OCI-M2 (cell line): ENCODE data around the gene FSIP1.
"Not testable (repeated sequence)": the region's sequence is repeated elsewhere in the genome, so short reads cannot be mapped to it uniquely, and the experiment has no call there.

ENCODE experiments used
- DNase-seq: peaks from one replicate; lab custom pipeline; 2025; ENCODE audit not compliant: unreplicated experiment; lab: John Stamatoyannopoulos, UW

FSIP1 gene

DNA sequence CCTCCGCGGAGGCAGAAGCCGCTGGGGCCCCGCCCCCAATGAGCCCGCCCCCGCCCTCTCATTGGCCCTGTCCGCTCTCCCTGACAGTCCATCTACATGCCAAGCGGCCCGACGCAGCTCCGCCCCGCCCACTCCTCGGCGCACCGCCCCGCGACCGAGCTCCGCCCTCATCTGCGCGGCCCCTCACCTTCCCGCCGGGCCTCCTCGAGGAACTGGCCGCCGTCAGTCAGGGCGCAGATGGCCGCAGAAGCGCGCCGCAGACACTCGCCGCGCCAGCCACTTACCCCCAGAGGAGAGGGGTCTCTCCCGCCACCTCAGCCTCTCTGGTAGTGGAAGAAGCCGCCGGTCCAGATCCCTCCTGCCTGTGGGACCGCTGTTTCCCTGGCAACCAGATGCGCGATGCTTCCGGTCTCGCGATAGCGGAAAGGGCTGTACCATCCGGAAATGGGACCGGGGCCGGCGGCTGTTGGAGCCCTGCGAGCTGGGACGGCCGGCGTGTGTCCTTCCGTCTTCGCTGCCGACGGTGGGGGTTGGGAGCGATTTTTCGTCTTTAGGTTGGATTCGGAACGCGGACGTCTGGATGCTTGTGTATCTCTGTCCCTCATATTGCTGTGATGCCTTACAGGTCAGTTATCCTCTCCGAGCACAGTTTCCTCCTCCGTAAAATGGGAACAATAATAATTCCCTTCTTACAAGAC is at the start of gene FSIP1:
Gene FSIP1, minus strand, starts transcription at position 401 of the 698 bp plus-strand sequence. CDS start 6,317 bp downstream, outside the sequence.
- peak; percentile 47 for DNase-seq

DNA sequence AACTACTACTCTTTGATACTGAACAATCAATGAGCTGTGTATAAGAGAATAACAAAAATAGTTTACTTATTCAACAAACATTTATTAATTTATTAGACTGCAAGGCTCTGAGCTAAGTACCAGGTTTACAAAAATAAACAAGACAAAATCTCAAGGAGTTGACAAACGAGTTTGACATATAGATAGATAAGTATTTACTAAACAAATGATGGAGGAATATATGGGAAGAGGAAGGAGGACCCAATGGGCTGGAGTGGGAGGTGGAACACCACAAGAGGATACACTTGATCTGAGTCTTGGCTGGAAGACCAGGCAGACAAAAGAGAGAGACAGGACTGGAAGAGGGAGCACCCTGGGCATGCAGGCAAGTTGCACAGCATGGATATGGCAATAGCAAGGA is 47.5 kb upstream of the FSIP1 start:
- DNase-seq = no peak

DNA sequence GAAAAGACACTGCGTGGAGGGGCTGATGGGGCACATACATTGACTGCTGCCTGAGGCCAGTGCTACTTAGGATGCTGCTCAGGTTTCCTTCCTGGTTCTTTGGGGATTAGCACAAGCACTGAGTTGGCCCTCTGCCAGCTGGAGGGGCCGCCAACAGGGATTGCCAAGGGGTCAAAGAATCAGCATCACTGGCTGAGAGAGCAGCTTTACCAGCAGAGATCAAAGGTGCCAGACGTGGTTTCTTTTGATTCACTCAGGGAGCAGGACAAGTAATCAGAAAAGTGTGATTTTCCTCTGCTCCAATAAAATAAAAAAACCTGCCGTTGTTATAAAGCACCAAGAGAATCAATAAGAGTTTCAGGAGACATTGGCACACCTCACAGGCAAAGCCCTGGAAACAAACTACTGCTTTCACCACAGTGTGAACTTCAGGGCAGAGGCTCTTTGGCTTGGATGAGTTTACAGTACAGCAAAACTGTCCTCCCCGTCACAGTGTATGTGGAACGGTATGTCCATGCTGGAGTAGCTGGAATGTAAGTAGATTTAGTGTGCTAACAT is 45.8 kb upstream of the FSIP1 start:
- no peak for DNase-seq

DNA sequence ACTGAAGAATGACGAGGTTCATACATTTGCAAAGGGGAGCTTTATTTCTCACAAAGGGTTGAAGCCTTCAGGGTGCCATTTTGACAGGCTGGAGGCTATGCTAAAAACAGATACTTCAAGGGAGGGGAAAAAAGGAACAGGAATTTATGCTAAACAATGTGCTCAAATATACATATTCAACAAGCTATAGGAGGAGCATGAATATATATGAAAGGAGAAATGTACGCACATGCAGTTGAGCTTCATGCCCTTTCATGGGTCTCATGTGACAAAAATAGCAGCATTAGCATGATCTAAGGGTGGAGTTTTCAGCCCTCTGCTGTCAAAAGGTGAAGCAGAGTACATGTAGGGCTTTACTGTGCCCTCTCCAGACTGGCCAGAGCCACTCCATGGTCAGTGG is 44.3 kb upstream of the FSIP1 start:
- no peak for DNase-seq

DNA sequence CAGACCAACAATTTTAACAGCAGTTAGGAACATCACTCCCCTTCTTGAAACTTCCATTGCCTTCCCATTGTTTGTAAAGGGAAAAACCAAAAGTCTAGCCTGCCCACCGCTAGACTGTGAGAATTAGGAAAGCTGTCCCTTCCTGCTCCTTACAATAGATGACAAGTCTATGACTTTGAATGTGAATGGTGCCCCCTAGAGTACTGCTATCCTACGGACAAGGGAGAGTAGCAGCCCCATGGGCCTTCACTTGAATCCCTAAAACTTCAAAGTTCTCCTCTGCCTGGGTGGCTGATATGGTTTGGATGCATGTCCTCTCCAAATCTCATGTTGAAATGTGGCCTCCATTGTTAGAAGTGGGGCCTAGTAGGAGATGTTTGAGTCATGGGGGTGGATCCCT is 41.0 kb upstream of the FSIP1 start:
- no peak for DNase-seq

DNA sequence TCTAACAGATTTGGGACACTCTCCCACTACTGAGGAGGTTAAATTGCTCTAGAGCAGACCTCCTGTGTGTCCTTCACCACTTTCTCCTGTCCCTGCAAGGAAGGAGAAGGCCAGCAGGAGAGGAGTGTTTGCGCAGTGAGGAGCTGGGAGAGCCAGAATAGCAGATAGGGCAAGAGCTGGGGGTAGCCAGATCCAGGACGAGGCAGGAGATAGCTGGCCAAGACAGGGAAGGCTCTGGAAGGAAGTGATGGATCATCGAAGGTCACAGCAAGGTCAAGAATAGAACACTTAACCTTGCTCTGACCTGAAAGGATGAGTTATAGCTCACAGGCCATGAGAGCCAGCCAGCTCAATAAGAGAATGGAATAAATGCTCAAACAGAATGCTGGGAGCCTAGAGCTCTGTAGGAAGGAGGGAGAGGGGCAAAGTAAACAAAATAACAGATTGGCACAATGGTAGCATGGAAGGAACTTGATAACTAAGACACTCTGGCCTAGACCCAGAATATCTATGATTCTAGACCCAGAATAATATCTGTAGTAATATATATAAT is 37.5 kb upstream of the FSIP1 start:
- no peak for DNase-seq

DNA sequence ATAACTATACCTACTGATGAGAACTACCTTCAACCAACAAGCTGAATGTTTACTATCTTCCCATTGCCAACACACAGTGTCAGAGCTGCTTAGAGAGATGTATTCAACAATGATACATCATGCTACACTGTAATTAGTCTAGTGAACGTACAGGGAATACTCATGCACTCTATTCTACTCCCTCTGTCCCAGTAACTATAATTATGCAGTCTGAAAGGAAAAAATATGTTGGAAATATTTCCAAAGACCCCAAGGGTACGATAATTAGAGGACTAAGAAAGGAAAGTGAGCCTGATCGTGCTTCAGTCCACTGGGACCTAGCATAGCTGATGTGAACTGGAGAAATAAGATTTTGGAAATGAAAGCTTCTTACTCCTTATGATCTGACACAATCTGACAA is 36.9 kb upstream of the FSIP1 start:
- DNase-seq = no peak

DNA sequence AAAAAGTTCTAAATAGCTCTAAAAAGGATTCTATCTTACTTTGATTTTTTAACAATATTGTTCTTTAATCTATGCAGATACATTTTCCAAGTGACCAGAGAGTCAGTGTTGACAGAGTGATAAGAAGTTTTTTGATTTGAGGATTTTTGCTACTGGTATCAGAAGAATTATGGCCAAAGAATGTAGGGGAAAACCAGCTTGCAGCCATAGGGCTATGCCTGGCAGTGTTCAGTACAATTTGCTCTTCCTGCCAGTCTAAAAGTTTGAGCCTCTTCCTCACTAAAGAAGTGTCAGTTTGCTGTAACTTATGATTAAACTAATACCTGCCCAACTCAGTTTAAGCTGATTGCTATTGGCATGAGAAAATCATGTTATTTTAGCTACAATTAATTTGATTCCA is 35.3 kb upstream of the FSIP1 start:
- no peak for DNase-seq

DNA sequence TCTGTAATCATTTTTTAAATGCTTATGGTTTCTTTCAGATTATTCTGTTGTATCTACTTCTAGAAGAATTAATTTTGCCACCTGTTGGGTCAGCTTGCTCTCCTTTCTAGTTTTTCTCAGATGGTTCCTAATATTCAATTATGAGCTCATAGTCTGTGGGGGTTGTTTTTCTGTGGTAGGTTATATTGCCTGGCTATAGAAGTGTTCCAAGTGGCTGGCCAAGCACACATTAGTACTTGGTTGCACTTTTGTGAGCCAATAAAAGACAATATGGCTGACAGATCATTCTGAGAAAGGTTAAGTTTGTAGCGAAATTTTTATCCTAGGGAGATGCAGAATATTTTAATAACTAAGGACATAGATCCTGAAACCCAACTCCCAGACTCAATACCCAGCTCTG is 31.8 kb upstream of the FSIP1 start:
- no peak for DNase-seq

DNA sequence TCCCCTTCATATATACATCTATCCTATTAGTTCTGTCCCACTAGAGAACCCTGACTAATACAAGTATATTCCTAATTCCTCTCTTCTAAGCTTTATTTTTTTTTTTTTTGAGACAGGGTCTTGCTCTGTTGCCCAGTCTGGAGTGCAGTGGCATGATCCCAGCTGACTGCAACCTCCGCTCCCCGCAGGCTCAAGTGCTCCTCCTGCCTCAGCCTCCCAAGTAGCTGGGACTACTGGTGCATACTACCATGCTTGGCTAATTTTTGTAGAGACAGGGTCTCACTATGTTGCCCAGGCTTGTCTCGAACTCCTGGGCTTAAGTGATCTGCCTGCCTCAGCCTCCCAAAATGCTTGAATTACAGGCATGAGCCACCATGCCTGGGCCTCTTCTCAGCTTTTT is 30.0 kb upstream of the FSIP1 start:
- DNase-seq = not testable (repeated sequence)

DNA sequence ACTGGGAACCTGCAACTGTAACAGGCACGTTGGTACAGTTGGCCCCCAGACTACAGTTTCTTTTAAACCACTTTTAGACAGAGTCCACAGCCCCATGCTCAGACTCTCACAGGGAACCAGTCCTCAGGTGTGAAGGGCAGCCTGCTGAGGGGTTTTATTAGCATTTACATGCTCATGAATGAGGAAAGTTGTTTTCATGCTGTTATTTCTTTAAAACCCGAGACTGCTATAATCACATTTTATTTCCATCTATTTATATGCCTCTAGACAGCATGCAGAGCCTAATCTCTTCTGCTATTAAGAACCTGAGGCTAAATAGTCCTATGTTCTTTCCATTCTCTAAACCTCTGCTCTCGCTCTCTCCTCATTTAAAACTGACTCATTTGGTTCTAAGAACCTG is 26.3 kb upstream of the FSIP1 start:
- no peak for DNase-seq

DNA sequence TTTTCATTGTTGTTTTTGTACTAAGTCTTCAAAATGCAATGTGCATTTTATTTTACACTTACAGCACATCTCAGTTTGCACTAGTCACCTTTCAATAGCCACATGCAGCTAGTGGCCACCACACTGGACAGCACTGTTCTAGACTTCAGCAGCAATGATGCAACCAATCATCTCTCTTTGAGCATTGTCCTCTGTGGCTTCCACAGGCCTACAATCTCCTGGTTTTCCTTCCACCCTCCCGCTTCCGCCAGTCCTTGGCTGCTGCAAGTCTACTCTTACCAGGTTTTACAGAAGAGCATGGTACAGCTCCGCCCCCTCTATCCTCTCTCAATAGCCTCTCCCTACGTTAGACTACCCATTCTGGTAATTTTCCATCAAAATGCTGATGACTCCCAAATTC is 25.1 kb upstream of the FSIP1 start:
- no peak for DNase-seq

DNA sequence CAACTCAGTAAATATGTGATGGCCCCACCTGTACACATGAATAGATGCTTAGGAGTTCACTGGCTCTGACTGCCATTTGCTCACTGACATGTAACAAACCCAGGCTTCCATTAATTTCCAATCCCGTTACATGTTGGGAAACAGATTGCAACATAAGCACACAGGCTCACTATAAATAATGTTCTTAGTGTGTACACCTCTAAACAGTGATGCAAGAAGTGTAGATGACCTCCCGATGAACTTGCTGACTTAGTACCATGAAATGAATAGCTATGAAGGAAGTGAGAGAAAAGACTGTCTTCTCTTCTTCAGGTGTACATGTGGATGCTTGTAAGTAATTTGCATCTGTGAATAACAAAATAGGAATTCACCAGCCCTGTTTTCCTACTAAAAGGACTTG is 21.4 kb upstream of the FSIP1 start:
- DNase-seq = no peak

DNA sequence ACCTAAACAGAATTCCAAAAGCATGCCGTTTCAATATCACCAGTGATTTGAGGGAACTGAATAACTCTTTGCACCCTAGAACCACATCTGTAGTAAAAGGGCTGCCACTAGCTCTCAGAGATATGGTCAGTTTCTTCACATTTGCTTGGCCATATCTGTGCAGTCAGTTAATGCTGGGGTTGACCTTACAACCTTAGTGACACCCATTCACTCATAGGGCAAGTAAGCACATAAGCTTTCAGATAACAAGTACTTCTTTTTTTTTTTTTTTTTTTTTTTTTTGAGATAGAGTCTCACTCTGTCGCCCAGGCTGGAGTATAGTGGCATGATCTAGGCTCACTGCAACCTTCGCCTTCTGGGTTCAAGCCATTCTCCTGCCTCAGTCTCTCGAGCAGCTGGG is 20.4 kb upstream of the FSIP1 start:
- no peak for DNase-seq

DNA sequence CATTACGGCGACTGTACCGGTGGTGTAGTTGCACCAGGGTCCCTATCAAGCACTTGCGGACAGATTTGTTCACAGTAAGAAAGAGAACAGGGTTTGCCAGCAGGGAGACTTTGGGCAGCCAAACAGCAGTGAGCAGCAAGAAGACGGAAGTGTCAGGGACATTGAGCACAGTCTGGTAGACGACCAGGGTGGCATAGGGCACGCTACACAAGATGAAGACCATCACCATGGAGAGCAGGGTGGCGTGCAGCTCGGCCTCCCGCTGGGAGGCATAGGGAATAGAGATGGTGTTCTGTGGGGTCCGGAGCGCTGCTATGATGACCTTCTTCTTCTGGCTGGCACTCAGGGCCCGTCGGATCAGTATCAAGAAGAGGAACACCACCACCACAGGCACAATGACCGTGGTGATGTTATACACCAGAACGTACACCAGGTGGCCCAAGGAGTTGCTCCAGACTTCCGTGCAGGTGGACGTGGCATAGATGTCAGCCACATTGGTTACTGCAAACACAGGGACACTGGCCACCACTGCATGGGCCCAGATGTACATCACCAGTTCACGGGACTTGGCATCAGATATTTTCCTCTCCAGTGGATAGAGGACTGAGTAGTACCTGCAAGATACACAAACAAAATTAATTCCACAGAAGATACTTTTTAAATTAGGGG is 19.1 kb upstream of the FSIP1 start:
- no peak for DNase-seq

DNA sequence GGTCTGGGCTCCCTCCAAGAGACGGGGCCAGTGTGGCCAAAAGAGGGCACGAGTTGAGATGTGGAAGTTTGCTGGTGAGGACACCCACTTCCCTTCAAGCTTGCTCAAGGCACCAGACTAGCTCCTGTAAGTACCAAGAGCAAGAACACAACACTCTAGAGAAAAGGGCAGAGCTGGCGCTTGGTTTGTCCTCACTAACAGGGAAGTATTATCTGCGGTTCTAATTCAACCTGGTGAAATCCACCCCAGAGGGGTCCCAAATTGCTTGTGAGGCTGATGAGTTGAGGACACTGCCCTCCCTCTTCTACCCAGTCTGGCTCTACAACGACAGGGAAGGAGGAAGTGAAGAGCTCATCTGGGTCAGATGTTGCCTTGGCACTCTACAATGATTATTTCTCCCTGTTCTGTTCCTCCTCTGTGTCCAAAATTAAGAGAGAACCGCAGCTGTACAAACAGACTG is 16.9 kb upstream of the FSIP1 start:
- no peak for DNase-seq

DNA sequence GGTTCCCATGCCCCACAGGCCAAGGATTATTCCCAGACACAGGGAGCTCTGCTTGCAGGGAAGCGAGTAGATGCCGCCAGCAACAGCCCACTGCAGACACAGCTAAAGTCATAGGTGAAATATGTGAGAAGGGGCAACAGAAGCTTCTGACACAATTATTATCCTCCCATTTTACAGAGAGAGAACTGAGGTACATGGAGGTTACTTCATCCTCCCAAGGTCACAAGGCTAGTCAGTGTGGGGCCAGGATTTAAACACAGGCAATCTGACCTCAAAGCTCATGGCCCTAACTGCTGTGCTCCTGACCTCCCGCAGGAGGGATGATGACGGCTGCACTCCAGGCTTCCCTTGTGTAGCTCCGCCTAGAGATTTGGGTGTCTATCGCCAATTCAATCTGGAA is 15.7 kb upstream of the FSIP1 start:
- DNase-seq = no peak

DNA sequence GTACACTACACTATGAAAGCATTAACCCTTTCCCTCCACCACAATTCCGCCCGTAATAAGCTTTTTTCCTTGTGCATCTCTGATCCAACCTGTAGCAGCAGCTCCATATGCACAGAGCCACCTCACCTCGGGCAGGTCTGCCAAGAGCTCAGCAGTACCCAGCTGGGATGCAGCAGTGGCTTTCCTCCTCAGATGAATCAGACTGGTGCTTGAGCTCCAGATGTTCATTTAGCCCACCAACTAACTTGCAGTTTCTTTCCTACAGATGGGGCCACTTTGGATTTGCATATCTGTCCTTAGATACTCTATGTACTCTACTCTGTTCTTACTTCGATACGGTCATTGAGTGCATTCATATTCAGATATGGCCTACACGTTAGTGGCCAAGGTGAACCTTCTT is 14.8 kb upstream of the FSIP1 start:
- DNase-seq = no peak

DNA sequence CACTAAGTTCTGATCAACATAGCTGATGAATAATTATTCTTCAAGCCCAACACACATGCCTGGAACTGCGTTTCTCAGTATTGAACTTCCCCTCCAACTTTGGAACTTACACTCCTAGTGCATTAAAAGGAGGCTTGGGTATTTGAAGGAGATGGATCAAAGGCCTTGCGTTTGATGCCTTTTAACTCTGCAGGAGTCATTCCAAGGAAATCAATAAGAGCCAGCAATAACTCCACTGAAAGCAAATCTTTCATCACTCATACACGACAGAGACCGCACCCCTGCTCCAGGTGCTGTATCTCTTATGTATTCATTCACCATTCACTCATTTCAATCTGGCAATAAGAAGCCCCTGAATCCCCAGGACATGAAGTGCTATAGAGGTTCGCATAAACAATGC is 14.0 kb upstream of the FSIP1 start:
- DNase-seq = no peak

DNA sequence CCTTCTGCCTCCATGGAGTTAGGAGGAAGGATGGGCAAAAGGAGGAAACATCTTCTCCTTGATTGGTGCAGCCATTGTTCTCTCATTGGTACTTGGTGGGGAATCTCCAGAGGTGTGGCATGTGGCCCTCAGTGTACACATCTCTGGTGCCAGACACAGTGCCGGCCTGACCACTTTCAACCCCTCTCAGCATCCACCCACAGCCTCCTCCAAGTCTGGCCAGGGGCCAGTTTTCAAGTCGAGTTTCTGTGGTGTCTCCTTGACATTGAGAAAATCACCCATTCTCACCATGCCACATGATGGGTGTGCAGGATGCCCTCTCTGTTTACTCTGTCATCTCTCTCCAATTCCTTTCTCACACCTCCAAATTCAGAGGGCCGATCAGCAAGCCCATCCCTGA is 12.8 kb upstream of the FSIP1 start:
- DNase-seq = no peak

DNA sequence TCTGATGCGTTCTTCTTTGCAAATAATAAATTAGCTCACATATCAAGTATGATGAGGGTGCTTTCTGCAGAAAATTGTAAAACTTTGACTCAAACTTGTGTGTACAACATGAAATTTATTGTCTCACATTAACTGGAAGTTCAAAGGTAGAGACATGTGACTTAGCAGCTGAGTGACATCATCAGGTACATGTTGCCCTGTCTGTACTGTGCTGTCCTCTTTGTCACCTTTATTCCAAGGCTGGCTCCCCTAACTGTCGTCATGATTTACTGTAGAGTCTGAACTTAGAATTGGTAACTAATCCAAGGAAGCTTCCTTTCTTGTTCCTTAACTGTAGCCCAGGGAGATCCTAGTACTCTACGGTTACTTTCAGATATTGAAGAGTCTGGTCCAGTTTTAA is 12.3 kb upstream of the FSIP1 start:
- DNase-seq = no peak

DNA sequence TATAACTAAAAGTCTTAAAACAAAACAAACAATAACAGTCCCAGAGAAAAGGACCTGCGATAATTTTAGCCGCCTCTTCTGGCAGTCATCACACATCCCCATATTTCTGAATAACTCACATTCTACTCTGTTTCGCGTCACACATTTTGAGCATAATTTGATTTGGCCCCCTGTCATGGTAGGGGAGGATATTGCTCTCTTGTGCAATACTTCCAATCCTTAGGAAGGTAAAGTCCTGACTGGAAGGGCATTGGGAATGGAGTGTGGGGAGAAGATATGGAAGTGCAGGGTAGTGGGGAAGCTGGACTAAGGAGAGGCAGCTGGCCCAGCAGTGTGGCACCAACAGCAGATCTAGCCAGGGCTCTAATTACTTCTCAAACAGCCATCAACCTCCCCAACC is 11.3 kb upstream of the FSIP1 start:
- no peak for DNase-seq
